RKO (cell line): ENCODE data around the gene NPNT.

Experiments
- DNase-seq: peaks from one replicate; pipeline ENCODE4 v3.0.0-alpha.2; 2016; ENCODE audit warnings: low spot score

The NPNT gene

DNA sequence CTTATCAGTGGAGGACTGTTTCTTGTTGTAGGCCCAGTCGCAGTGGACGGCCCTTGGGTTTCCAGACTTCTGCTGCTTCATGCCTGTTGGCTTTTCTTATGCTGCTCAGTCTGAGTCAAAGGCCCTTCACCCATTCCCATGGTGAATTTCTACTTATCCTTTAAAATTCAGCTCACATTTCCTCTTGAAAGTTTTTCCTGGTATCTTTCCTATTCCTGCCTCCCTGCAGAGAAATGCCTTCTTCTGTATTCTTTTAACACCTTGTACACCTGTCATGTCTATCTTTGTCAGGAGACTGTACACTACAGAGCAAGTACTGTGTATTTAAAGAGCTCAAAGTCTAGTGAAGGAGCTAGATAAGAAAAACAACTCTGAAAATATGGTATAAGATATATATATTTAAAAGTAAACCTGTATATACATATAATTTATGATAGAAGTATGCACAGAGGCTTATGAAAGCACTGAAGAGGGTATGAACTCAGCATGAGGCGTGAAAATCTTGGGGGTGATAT lies 22.0 kb downstream of the NPNT start:
- DNase-seq, result no peak

DNA sequence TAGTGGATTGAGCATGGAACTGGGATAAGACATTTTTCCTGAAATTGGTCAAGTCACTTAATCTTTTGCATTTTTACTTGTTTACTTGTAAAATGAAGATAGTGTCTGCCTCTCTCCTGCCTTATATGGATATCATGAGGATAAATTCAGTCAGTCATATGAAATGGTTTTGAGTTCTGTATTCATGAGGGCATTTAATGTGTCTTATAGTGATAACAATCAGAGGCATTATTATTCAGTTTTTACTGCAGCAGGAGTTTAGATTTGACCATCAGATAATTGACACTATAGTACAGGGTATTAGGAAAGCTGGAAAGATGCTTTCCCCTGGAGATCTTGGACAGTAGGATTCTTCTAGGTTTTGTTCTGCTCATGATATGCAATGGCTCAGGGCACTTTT lies 26.0 kb downstream of the NPNT start:
- DNase-seq, result no peak

DNA sequence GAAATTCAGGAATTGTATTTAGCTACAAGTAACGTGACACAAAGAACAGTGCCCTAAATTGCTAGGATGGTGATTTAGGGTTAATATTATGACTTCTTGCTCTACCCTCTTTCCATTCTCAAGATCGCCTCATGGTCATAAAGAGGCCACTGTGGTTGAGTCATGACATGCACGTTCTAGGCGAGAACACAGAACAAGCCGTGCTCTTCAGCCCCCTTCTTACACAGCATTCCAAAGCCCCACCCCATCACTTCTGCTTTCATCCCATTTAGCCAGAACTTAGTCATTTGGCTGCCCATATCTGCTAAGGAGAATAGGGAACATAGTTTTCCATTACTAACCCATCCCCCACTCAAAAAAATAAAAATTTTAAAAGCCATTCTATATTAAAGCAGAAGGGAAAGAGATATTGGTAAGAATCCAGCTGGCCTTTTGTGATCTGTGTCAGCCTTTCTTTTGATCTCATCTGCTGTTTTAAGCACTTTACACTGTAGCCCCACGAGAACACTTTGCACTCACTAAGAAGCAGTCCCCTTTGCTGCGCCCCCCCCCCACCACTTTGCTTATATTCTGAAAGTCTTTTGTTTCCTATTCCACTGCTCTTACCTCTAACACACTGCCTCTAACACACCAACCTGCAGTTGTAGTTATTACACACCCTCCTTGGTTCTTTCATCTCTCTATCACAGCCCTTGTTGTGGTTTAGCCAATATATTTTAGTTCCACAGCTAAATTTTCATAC lies 28.4 kb downstream of the NPNT start:
- no peak for DNase-seq

DNA sequence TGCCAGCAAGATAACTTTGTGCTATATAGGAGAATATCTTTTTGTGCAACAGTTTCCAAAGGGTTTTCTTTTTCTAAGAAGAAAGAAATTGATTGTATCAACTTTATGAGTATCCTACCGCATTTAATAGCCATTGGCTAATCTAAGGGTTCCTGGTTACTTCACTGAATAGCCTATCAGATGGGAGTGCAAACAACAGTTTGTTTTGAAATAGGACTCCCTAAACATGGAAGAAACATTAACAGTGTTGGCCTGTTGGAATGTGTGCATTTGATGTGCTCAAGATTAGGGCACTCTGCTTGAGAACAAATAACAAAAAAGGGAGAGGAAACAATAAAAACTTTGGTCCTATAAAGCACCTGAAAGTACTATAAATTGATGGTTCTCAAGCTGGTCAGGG lies 29.1 kb downstream of the NPNT start:
- DNase-seq, result no peak

DNA sequence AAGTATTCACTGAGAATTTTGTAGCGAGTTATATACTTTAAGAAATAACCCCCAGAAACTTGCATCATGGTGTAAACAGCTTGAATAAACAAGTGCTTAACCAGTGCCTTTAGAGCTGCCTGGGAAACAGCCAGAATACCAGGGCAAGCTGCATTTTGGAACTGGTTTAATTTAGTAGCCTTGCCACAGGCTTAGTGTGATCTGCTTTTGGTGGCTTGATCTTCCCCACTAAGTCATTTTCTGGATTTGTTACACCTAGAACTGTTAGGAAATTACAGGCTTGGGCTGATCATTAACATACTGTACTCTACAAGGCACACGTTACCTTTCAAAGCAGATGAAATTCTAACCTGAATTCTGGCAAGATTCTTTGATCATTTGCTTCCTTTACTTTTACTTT lies 35.4 kb downstream of the NPNT start:
- DNase-seq, result no peak

DNA sequence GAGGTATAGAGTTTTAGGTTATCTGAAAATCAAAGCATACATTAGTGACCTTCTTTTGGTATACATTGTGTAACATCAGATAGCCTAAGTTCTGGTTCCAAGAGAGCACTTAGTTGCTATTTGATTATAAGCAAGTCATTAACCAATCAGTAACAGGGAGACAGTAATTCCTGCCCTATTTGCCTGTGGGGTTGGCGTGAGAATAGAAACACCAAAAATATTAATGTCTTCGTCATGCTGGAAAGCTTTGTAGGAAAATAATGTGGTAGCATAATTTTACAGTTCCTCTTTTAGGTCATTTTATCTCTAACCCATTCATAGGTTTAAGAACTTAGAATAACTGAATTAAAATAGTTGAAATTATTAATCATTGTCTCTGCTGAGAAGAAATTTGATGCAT lies 37.8 kb downstream of the NPNT start:
- no peak for DNase-seq

DNA sequence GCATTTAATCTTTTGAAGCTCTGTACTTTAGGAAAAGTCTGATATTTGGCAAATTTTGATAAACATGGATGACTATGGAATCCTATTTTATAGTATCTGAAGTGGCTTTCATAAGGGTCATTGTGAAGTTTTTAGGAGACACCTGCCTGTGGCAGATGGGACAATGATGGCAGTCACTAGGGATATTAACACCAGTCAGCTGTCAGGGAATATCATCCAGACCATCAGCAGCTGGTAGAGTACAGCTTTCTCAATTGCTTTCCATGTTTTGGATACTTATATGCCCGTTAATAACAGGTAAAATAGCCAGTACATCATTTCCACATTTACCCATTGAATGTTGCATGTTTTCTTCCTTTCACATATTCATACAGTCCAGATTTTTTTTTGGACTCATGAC lies 39.1 kb downstream of the NPNT start:
- DNase-seq, result no peak

DNA sequence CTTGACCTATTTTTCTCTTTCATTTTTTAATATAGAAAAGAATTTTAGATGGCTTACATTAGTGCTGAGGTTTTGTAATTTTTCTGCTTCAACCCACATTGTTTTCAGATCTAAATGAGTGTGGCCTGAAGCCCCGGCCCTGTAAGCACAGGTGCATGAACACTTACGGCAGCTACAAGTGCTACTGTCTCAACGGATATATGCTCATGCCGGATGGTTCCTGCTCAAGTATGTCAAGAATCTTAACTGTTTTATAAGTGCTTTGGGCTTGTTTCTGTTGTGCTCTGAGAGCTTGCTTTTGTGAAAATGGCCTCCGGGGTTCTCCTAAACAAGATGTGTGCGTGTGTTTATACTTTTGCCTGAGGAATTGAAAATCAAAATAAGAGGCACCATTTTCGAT lies 41.6 kb downstream of the NPNT start:
- DNase-seq, result no peak

DNA sequence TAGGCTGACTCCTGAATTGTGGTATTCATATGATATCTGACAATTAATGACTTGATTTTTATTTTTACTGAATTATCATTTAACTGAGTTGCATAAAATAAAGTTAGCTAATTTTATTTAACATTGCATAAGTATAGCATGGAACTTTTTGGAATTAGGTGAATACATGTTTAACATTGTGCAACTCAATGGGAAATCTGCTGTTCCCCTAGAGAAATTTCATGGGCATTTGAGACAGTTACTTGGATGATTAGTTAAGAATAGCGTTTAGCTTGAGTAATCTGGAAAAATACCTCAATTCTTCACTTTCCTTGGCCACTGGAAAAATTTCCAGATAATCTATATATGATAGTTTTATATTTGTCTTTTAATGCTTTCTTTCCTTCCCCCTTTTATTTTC lies 42.5 kb downstream of the NPNT start:
- DNase-seq, result no peak

DNA sequence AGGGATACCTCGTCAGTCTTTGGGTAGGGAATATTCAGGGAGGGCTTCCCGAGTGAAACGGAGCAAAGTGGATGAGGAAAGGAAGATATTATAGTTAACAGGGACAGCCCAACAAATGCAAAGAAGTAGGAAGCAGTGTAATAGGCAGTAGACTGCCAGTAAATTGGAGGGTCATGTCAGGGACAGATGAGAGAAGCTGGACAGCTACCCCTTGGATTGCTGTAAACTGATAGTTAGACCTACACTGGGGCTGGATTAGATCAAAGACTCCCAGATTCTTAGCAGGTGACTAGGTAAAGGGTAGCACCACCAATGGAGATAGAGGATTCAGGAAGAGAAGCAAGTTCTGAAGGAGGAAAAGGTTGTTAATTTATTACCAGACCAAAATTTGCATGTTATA lies 48.0 kb downstream of the NPNT start:
- no peak for DNase-seq

DNA sequence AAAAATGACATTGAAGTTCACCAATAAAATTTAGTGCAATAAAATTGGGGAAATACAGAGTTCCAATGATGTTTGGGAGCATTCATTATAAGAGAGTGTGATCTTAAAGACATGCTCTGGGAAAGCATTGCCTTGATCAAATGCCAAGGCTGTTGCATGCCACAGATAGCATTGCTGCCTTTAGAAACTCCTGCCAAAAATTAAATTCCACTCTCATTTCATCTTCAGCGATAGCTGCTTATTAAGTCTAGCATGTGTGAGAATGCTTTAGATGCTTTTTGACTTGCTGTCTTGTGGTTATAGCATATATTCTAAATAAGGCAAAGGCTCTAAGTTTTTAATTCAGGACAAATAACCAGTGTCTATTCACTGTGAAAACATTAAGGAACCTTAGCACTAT lies 49.3 kb downstream of the NPNT start:
- no peak for DNase-seq

DNA sequence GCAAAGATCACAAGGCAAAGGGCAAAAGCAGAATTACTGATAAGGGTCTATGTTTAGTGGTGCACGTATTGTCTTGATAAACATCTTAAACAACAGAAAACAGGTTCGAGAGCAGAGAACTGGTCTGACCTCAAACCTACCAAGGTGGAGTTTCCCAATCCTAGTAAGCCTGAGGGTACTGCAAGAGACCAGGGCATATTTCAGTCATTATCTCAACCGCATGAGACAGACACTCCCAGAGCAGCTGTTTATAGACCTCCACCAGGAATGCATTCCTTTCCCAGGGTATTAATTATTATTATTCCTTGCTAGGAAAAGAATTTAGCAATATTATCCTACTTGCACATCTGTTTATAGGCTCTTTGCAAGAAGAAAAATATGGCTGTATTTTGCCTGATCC lies 51.5 kb downstream of the NPNT start:
- no peak for DNase-seq

DNA sequence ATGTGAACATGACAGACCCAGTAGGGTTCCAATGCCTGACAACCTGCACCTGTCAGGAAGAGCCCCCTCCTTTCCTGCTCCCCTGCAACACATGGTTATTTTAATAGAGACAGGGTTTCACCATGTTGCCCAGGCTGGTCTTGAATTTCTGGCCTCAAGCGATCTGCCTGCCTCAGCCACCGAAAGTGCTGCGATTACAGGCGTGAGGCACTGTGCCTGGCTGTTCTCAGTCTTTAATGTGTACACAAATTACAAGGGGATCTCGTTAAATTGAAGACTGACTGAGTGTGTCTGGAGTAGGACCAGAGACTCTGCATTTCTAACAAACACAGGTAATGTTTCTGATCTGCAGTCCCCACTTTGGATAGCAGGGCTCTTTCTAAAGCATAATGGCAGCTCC lies 55.4 kb downstream of the NPNT start:
- no peak for DNase-seq

DNA sequence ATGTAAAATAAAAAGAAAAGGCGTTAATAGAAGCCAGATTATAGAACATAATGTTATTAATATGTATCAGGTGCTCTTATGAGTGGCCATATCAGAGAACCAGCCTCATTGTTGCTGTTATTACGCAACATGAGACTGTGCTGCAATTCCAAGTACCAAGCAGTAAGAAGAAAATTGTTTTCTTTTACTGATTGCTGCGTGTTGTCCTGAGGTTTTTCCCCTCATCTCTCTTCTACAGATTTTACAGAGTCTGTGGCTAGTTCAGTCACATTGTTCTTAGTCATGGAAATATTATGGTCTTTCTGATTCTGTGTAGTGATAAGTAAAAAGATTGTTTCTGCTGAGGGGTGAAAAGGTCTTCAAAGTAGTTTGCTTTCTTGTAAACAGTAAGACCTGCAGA lies 55.9 kb downstream of the NPNT start:
- no peak for DNase-seq

DNA sequence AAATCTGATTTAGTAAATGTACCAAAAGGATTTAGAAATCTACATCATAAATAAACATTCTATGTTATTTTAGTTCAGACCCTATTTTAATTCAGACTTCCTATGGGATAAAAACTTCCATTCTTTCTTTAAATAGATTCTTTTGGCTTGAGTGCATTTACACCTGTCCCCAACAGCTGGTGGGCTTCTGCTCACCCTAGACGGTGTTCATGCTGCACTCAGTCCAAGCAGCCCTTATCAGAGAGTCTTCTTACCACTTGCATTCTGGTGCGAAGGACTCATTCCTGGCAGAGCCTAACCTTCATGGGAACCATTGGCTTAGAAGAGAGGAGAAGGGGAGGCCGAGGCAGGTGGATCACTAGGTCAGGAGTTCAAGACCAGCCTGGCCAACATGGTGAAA lies 57.3 kb downstream of the NPNT start:
- no peak for DNase-seq

DNA sequence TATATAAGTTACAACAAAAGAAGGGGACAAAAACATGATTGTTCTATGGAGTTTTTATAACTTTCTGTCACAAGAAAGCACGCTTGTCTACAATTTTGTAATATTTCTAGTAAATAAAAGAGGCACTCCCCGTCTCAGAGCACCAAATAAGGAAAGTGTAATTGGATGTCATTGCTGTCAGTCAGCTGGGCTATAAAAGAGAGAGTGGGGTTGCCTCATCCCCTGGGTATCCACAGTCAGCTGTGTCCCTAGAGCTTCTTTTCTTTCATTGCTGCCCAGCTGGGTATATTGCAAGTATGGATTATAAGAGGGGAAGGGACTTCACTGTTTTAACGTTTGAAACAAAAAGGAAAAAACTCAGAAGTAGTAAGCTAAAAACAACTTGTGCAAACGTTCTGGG lies 61.3 kb downstream of the NPNT start:
- no peak for DNase-seq

DNA sequence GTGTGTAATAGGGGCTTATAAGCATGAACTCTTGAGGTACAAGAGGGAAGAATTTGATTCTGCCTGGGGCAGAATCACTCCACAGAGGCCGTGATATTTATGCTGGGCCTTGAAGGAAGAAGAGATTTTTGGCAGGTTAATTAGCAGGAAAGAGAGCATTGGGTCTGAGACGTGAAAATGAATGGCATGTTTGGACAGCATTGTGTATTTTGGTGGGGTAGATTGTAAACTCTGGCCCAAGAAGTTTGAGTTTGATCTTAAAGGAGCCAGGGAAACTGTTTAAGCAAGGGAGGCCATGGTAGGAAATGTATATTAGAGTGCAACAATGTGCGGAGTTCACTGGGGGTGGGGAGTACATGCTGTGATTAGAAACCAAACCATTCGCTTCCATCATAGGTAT lies 62.4 kb downstream of the NPNT start:
- DNase-seq, result no peak

DNA sequence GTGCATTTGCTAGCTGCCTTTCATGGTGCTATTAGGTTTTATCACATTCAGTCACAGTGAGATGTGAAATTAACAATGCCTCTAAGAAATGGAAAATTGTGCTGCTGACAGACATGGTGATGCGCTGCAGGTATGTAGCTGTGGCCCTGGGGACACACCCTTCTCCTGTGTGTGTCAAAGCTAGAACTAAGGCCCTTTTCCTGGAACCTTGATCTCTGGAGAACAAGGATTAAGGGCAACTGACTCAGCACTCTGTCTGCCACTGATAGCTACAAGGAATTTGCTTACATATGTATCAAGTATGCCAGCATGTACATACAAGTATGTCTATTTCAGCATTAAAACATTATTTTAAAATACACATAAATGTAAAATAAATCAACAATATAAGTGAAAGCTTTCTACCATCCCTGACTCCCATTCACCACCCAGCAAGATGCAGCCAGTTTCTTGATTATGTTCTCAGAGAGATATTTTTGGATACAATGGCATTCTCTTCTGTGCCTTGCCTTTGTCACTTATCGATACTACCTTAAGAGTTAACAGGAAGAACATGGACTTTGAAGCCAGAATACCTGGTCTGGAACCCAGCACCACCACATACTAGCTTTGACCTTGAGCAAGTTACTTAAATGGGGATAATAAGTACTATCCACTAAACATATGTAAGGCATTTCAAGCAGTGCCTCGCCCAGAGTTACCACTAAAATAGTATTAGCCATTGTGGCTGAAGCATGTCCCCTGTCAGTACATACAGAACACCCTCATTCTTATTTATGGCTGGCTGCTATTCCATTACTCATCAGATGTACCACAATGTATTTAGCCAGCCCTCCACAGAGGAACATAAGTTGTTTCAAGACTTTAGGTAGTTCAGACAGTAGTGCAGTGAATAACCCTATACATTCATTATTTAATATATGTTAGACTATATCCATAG lies 68.5 kb downstream of the NPNT start:
- no peak for DNase-seq

DNA sequence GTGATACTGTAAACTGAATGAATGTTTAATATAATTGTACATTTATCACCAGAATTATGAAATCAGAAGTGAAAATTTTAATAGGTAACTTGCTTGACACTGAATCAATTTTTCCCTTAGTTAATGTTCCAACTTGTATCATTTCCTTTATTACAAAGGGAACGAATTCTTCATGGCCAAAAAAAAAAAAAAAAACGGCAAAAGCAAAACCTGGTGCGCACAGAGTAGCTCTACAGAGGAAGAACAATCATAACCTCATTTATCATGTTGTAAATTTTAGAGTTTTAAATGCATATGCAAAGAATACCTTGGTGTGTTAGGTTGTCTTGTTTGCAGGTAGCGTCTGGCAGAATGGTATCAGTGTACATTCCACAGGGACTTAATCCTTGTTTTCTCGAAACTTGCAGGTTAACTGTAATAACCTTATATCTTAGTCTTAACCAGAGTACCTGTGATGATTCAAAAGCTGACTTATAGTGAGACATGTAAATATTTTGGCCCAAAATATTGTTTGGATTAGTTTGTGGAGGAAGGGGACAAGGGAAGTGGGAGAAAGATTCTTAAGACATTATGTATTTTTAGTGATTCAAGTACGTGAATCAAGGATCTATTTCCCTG lies 70.0 kb downstream of the NPNT start:
- DNase-seq, result no peak

DNA sequence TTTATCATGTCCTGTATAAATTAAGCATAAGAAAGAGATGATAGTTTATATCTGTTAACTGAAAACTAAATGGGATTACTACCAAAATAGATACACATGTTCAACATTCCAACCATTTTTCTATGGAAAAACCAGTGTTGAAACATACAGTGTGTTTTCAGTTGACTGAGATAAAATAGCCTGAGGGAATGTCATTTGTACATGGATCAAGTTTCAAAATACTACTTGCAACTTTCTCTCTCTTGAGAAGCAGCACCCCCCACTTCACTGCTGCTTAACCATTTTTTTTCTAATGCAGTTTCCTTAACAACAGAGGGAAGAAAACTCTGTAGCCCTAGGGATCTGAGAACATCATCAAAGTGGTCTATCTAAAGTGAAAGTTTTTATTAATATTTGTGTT lies 70.8 kb downstream of the NPNT start:
- DNase-seq, result no peak

DNA sequence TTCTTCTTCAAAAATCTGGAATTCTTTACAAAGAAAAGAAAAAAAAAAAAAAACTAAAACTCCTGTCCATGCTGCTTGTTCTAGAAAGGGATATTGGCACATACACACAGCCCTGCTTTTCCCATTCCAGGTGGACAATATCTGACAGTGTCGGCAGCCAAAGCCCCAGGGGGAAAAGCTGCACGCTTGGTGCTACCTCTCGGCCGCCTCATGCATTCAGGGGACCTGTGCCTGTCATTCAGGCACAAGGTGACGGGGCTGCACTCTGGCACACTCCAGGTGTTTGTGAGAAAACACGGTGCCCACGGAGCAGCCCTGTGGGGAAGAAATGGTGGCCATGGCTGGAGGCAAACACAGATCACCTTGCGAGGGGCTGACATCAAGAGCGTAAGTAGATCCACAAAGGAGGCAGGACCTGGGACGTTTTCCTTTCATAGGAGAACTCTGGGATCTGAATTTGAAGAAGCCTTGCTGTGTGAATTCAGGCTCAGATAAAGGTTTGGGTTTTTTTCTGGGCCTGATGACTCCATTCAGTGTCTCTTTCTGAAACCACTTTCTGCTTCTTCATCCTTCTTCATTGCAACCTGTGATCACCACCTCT lies 71.9 kb downstream of the NPNT start:
- DNase-seq, result no peak

DNA sequence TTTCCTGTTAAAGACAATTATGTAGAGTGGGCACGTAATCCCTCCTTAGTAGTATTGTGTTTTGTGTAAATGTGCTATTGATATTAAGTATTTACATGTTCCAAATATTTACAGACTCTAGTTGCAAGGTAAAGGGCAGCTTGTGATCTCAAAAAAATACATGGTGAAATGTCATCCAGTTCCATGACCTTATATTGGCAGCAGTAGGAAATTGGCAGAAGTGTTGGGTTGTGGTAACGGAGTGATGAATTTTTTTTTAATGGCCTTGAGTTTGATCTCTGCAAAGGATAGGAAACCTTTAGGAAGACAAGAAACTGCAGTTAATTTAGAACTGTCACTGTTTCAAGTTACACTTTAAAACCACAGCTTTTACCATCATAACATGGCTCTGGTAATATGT lies 74.3 kb downstream of the NPNT start:
- no peak for DNase-seq

DNA sequence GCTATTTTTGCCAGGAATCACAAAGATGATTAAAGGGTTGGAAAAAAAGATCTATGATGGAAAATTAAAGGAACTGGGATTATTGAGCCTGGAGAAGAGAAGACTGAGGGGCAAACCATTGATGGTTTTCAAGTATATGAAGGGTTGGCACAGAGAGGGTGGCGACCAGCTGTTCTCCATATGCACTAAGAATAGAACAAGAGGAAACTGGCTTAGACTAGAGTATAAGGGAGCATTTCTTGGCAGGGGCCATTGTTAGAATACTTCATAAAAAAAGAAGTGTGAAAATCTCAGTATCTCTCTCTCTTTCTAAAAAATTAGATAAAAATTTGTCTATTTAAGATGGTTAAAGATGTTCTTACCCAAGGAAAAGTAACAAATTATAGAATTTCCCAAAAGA lies 75.1 kb downstream of the NPNT start:
- no peak for DNase-seq
